Measurements from ENCODE around the gene DOC2B.

DOC2B gene

DNA sequence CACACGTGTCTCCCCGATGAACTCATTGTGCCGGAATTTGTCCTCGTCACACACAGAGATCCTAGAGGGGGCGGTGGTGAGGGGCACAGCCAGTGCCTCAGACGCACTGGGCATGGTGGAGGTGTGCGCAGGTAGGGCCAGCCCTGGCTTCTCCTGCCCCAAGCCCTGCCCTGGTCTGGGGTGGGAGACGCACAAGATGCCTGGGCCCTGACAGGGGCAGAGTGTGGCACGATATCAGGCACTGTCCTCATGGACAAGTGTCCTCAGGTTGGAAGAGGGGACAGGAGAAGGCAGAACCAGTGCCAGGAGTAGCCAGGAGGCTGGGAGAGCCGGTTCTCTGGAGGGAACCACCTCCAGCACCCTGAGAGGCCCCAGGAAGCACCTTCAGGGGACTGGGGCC lies 20.0 kb downstream of the DOC2B start:
- in situ Hi-C loops (cut with HindIII; ENCODE audit: low sequenced_read_pairs): no loop called here
- DNase-seq (ENCODE audit: low read depth, low spot score): no peak
- H3K4me3 ChIP-seq (ENCODE audit: low read depth, low read length): no peak overlapping the region

DNA sequence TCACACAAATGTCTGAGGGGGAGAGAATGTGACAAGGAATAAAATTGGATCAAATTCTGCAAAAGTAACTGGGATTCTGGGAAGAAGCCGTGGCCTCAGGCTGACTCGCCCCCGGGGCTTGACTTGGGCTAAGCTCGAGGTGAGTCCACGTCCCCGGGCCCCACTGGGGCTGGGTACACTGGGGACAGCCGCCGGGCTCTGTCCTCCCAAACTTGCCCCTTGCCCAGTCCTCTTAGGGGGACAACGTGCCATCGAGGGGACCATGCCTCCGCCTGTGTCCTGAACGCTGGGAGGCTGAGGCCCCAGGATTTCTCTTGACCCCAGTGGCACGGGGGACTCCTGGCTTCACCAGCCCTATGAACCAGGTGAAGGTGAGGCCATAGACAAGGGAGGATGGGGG lies 21.1 kb downstream of the DOC2B start:
- H3K4me3 ChIP-seq (ENCODE audit: low read depth, low read length): no peak overlapping the region
- TF ChIP-seq, protein P1, sequence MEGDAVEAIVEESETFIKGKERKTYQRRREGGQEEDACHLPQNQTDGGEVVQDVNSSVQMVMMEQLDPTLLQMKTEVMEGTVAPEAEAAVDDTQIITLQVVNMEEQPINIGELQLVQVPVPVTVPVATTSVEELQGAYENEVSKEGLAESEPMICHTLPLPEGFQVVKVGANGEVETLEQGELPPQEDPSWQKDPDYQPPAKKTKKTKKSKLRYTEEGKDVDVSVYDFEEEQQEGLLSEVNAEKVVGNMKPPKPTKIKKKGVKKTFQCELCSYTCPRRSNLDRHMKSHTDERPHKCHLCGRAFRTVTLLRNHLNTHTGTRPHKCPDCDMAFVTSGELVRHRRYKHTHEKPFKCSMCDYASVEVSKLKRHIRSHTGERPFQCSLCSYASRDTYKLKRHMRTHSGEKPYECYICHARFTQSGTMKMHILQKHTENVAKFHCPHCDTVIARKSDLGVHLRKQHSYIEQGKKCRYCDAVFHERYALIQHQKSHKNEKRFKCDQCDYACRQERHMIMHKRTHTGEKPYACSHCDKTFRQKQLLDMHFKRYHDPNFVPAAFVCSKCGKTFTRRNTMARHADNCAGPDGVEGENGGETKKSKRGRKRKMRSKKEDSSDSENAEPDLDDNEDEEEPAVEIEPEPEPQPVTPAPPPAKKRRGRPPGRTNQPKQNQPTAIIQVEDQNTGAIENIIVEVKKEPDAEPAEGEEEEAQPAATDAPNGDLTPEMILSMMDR (IDR thresholded peaks at IDR 0.05; ENCODE audit: low read depth, low read length): no peak
- no peak for DNase-seq (ENCODE audit: low read depth, low spot score)
- in situ Hi-C loops (cut with HindIII; ENCODE audit: low sequenced_read_pairs): no loop called here

More for the DNA sequence above, 20.0 kb downstream of the DOC2B start:
- TF ChIP-seq, protein P1 (IDR thresholded peaks at IDR 0.05; ENCODE audit: low read depth, low read length): no peak

DNA sequence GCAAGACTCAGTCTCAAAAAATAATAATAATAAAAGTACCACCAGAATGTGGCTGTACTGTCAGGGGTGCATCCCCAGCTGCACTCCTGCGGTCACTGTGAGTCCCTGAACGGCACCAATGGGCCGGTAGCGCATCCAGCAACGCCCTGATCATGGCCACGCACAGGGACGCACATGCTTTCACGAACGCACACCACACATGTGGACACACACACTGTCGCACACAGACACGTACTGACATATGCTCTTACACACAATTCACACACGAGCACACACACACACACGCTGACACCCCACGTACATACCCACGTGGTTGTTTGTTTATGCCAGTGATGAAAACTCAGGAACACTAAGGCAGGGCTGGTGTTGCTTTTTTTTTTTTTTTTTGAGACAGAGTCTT lies 21.8 kb downstream of the DOC2B start:
- TF ChIP-seq, protein P1 (IDR thresholded peaks at IDR 0.05; ENCODE audit: low read depth, low read length): no peak
- no peak for DNase-seq (ENCODE audit: low read depth, low spot score)
- in situ Hi-C loops (cut with HindIII; ENCODE audit: low sequenced_read_pairs): no loop called here
- H3K4me3 ChIP-seq (ENCODE audit: low read depth, low read length): no peak overlapping the region

DNA sequence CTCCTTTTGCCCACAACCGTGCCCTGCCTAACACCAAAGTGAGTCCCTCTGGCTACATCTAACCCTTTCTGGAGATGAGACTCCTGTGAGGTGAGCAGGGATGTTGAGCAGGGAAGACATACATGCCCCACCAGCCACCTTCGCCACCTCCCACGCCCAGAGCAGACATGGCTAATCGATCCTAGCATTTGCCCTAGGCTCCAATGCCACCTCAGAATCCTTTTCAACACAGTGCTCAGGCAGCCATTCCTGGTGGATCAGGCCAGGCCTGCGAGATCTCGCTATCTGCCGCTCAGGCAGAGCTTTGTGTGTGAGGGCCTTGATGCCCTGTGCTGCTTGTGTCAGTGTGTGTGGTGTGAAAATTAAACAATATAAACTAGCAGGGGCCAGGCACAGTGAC lies 23.1 kb downstream of the DOC2B start:
- H3K4me3 ChIP-seq (ENCODE audit: low read depth, low read length): no peak overlapping the region
- in situ Hi-C loops (cut with HindIII; ENCODE audit: low sequenced_read_pairs): no loop called here
- TF ChIP-seq, protein P1 (IDR thresholded peaks at IDR 0.05; ENCODE audit: low read depth, low read length): no peak
- no peak for DNase-seq (ENCODE audit: low read depth, low spot score)

DNA sequence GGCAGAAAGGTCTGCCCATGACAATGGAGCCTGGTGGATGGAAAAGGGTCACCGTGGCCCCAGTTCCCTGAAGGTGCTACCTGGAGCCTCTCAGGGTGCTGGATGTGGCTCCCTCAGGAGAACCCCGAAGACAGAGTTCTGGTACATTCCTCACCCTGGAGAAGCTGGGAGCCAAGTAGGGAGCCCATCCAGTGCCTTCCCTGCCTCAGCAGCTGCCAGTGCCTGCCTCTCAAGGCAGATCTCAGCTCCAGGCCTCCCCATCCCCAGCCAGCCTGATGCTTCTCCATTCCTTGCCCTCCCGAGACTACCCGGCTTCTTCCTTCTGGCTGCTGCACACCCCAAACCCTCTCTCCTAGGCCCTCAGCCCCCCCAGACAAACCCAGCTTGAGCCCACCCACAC lies 23.5 kb downstream of the DOC2B start:
- no peak overlapping the region for H3K4me3 ChIP-seq (ENCODE audit: low read depth, low read length)
- in situ Hi-C loops (cut with HindIII; ENCODE audit: low sequenced_read_pairs): no loop called here
- TF ChIP-seq, protein P1 (IDR thresholded peaks at IDR 0.05; ENCODE audit: low read depth, low read length): no peak
- DNase-seq (ENCODE audit: low read depth, low spot score): no peak

DNA sequence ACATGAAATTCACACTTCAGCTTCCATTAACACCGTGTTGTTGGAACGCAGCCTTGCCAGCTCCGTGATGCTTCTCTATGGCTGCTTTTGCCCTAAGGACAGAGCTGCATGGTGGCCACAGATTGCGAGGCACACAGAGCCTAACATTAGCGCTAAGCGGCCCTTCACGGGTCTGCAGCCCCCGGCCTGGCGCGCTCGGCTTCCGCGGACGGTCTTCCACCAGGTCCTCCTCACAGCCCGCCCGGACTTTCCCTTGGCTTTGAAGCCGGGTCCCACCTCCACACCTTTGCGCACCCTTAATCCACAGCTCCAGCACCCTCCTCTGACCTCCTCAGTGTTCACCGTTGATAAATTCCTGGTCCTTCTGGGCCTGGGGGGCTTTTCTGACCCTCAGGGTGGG lies 24.5 kb downstream of the DOC2B start:
- no peak overlapping the region for H3K4me3 ChIP-seq (ENCODE audit: low read depth, low read length)
- TF ChIP-seq, protein P1 (IDR thresholded peaks at IDR 0.05; ENCODE audit: low read depth, low read length): no peak
- in situ Hi-C loops (cut with HindIII; ENCODE audit: low sequenced_read_pairs): no loop called here
- no peak for DNase-seq (ENCODE audit: low read depth, low spot score)

DNA sequence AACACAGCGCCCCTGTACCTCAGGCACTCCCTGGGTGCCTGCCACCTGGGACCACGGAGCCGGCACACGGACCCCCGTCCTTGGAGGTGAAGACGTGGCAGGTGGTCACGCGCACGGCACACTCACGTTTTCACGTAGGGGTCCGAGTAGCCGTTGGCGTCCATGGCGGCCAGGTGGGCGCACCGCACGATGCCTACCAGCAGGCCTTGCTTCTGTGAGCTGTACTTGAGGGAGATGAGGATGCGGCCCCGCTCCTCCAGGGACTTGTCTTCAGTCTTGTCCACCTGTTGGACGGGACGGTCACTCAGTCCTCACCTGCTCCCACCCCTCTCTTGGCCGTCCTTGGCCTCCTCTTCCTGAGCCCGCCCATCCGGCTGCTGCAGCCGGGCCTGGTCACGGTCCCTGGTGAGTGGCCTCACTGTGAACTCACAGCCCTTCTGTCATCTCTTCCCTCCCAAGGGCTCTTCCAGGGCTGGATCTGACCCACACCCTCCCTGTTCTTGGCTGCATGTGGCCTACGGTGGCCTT lies 25.3 kb downstream of the DOC2B start:
- no peak for DNase-seq (ENCODE audit: low read depth, low spot score)
- H3K4me3 ChIP-seq (ENCODE audit: low read depth, low read length): no peak overlapping the region
- in situ Hi-C loops (cut with HindIII; ENCODE audit: low sequenced_read_pairs): no loop called here
- TF ChIP-seq, protein P1 (IDR thresholded peaks at IDR 0.05; ENCODE audit: low read depth, low read length): no peak

All from astrocyte of the spinal cord (primary cell).